GM19239 (cell line): ENCODE measurements around the gene DBT.
"Not testable (repeated sequence)": the region's sequence is repeated elsewhere in the genome, so short reads cannot be mapped to it uniquely, and the experiment has no call there.

ENCODE experiments used
- DNase-seq: peaks from one replicate; pipeline ENCODE4 v3.0.0; 2011; ENCODE audit warnings: low spot score; ENCODE audit not compliant: insufficient read length
- FAIRE-seq: peaks from 2 replicates; lab custom pipeline; 2011; peaks lifted over from hg19 to GRCh38; lab: Jason Lieb, UNC

Gene DBT

GRCh38 chr1:100253552-100253951 lies 3.9 kb upstream of the DBT start:
- no peak for DNase-seq
- FAIRE-seq, result no peak

- FAIRE-seq, result no peak
- no peak for DNase-seq
Measured at GRCh38 chr1:100252901-100253300, 3.3 kb upstream of the DBT start.

GRCh38 chr1:100250807-100251206 lies 1.2 kb upstream of the DBT start:
- no peak for DNase-seq
- FAIRE-seq, result peak; percentile 72

GRCh38 chr1:100250264-100250663 lies 630 bp upstream of the DBT start:
- DNase-seq (no peak), FAIRE-seq (no peak)

- FAIRE-seq (no peak), DNase-seq (no peak)
Measured at GRCh38 chr1:100249155-100249536, 488 bp downstream of the DBT start.

GRCh38 chr1:100246738-100247137 lies 2.9 kb downstream of the DBT start:
- DNase-seq, result no peak
- FAIRE-seq, result no peak

- FAIRE-seq (no peak), DNase-seq (no peak)
Measured at GRCh38 chr1:100240631-100241030, 9.0 kb downstream of the DBT start.

GRCh38 chr1:100239961-100240360 lies 9.7 kb downstream of the DBT start:
- no peak for DNase-seq
- FAIRE-seq, result no peak

- DNase-seq (no peak), FAIRE-seq (no peak)
Measured at GRCh38 chr1:100237091-100237490, 12.5 kb downstream of the DBT start.

GRCh38 chr1:100234432-100234831 lies 15.2 kb downstream of the DBT start:
- no peak for DNase-seq
- FAIRE-seq, result no peak

- FAIRE-seq, result not testable (repeated sequence)
Measured at GRCh38 chr1:100233566-100233965, 16.1 kb downstream of the DBT start.

GRCh38 chr1:100232156-100232555 lies 17.5 kb downstream of the DBT start:
- FAIRE-seq, result peak; percentile 42
- DNase-seq, result no peak

More at GRCh38 chr1:100233566-100233965, 16.1 kb downstream of the DBT start:
- DNase-seq, result not testable (repeated sequence)

GRCh38 chr1:100231721-100232120 lies 17.9 kb downstream of the DBT start:
- FAIRE-seq, result peak; percentile 52

GRCh38 chr1:100230765-100231164 lies 18.9 kb downstream of the DBT start:
- no peak for FAIRE-seq
- no peak for DNase-seq

More at GRCh38 chr1:100231721-100232120, 17.9 kb downstream of the DBT start:
- no peak for DNase-seq

GRCh38 chr1:100229681-100230443 lies 19.8 kb downstream of the DBT start:
- no peak for DNase-seq
- FAIRE-seq, result no peak

GRCh38 chr1:100222428-100222827 lies 27.2 kb downstream of the DBT start:
- FAIRE-seq (no peak), DNase-seq (no peak)

- DNase-seq (no peak), FAIRE-seq (no peak)
Measured at GRCh38 chr1:100219883-100220282, 29.8 kb downstream of the DBT start.

GRCh38 chr1:100219457-100219856 lies 30.2 kb downstream of the DBT start:
- DNase-seq (no peak), FAIRE-seq (no peak)

GRCh38 chr1:100217834-100218233 lies 31.8 kb downstream of the DBT start:
- FAIRE-seq, result no peak

GRCh38 chr1:100215101-100215500 lies 34.5 kb downstream of the DBT start:
- FAIRE-seq, result no peak

More at GRCh38 chr1:100217834-100218233, 31.8 kb downstream of the DBT start:
- no peak for DNase-seq

GRCh38 chr1:100213141-100213540 lies 36.5 kb downstream of the DBT start:
- DNase-seq (no peak), FAIRE-seq (no peak)

More at GRCh38 chr1:100215101-100215500, 34.5 kb downstream of the DBT start:
- DNase-seq, result no peak

GRCh38 chr1:100206301-100206700 lies 43.3 kb downstream of the DBT start:
- DNase-seq (no peak), FAIRE-seq (no peak)
